Kidney glomerular epithelial cell (primary cell): ENCODE data around the gene TEX2.
"Not testable (repeated sequence)": the region's sequence is repeated elsewhere in the genome, so short reads cannot be mapped to it uniquely, and the experiment has no call there.

ENCODE experiments used
- DNase-seq: peaks from one replicate; lab custom pipeline; 2025; lab: John Stamatoyannopoulos, UW

TEX2 gene

DNA sequence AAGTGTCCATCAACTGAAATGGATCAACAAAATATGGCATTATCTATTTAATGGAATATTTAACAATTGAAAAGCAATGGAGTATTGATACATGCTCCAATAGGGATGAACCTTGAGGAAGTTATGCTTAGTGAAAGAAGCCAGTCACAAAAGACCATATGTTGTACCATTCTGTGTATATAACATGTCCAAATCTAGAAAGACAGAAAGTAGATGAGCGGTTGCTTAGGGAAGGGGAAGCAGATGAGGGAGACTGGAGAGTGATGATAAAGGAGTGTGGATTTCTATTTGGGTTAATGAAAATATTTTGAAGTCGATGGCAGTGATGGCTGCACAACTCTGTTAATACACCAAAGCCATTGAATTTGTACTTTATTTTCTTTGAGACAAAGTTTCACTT is 124.6 kb downstream of the TEX2 start:
- DNase-seq: no peak

DNA sequence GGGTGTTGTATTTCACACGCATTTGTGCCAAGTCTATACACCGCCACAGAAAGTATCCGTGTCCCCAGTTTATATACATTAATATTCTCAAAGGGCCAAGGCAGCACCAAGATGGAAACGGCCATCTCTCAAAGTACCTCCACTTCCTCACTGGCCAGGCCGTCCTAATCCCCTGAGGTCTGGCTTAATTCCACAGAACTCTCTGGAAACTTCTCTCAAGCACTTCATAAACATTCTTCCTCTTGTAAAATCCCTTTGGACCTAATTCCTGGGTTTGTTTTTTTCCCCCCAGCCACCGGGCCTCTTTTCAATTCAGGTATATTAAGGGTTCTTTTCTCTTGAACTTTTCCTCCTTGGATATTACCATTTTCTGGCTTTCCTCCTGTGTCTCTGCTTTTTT is 128.1 kb downstream of the TEX2 start:
- no peak for DNase-seq

DNA sequence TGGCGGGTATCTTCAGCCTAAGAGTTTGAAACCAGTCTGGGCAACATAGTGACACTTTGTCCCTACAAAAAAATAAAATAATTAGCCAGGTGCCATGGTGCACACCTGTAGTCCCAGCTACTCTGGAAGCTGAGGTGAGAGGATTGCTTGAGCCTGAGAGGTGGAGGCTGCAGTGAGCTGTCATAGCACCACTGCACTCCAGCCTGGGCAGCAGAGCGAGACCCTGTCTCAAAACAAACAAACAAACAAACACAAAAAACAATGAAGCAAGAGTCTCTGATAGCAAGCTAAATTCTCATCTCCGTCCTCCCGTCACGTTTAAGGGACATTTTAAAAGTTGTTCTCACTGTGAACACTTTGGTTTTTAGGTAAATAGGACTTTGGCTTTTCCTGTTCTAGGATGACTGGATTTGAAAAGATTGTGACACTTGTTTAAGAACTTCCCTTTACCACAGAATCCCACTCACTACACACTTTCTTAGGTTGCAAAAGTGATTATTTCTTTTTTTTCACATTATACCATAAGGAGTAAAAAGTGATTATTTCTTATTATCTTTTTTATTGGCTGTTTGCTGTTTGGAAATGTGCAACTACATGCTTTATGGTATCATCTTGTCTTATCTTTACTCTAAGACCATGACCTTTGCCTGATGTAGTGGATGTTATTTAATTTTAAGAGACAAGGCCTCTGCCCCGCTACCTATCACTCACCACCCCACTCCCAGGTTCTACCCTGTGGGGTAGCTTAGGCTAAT is 128.7 kb downstream of the TEX2 start:
- DNase-seq: no peak

DNA sequence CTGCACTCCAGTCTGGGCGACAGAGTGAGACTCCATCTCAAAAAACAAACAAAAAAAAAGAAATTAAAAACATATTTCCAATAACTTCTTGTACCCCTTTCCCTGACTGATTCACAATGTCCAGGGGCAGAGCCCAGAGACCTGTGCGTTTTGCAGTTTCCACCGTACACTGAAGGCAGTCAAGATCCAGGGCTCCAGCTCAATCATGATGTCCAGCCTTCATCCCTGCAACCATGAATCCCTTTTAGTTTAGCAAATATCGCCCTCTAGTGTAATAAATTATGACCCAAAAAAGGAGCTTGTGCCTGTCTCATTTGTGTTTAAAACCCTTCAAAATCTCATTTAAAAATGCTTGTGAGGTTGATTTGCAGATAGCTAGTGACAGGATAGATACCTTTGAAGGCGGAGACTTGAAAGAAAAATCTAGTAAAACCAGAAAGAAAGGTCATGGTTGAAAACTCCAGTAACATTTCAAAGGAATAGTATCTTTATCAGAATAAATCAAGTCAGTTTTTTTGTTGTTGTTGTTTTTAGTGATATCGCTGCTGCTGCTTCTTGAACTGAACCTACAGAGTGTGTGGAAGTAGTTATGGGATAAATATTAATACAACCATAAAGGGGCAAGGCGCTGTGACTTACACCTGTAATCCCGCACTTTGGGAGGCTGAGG is 129.4 kb downstream of the TEX2 start:
- peak; percentile 77 for DNase-seq

DNA sequence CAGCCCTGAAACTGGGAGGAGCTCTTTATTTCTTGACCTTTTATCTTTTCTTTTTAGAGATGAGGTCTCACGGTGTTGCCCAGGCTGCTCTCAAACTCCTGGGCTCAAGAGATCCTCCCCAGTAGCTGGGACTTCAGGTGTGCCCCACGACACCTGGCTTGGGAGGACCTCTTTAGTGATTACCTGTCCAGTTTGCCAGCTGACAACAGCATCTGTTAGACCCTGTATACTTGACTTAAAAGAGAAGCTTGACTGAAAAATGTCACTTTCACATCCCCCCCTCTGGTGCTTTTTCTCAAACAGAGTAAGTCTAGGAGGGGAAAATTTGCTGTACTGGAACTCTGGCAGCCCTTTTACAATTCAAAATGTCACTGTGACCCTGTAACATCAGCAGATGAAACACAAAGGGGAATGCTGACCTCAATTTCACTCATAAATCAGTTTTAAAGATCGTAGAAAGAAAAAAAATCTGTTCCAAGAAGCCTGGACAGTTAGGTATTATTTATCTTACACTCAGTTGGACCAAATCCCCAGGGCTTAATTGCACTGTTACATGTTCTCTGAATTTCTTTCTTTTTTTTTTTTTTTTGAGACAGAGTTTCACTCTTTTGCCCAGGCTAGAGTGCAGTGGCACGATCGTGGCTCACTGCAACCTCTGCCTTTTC is 131.3 kb downstream of the TEX2 start:
- no peak for DNase-seq

DNA sequence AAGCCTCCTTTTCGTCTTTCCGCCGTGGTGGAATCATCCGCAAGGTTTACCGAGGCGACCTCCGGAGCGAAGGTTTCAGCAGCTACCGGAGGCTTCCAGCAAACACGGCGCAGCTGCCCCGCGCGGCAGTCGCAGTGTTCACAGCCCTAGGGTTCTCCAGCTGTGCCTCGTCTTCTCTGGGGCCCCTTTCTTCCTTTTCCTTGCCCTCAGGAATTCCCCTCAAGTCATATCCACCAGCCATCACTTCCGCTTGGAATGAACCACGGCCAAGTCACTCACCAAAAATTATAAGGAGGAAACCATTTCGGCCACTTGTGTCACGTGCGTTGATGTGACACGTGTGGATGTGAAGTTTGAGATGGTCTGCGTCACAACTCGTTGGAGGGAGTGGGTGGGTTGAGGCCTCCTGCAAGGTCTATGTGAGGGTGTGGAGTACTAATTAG is 132.5 kb downstream of the TEX2 start:
- DNase-seq: no peak

DNA sequence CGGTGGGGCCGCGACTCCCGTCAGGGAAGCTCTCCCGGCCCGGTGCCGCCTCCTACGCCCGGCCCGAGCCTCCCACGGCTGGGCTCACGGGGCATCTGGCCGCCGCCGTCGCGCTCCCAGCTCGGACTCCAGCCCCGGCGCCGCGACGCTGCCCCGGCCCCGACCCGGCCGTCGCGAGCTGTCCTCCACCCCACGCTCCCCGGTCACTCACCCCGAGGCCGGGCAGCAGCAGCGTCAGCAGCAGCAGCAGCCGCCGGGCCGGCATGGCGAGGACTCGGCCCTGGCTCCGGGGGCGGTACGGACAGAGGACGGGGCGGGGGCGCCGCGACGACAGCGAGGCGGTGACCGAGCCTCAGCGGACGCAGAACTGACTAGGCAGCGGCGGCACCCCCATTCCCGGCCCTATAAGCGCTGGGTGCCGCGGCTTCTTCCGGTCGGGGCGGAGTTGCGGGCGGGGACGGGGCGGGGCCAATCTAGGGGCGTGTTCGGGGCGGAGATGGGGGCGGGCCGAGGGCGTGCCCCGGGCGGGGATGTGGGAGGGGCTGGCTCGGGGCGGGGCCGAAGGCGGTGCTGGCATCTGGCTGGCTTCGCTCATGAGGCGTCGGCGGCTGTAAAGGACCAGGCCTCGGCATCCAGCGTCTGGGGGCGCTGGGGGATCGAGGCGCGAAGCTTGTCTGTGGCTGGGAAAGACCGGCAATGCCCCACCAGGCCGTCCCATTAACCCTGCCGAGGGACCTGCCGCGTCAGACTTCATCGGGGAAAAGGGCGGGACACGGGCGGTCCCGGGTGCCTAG is 133.1 kb downstream of the TEX2 start, which contains the start of gene ERN1:
Gene ERN1 (minus strand): TSS at position 380 of the 794 bp plus-strand sequence. CDS start 115 bp downstream, at position 265.
- DNase-seq: peak; percentile 78

DNA sequence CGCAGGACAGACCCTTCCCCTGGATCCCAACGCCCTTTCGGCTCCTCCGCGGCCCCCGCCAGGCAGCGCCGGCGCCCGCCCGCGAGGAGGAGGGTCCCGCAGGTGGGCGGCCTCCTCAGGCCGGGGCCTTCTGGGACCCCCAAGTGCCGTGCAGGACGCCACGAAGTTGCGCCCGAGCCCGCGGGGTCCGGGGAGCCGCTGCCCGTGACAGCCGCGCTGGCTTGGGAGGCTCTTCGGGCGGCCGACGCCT is 133.6 kb downstream of the TEX2 start:
- DNase-seq: no peak

DNA sequence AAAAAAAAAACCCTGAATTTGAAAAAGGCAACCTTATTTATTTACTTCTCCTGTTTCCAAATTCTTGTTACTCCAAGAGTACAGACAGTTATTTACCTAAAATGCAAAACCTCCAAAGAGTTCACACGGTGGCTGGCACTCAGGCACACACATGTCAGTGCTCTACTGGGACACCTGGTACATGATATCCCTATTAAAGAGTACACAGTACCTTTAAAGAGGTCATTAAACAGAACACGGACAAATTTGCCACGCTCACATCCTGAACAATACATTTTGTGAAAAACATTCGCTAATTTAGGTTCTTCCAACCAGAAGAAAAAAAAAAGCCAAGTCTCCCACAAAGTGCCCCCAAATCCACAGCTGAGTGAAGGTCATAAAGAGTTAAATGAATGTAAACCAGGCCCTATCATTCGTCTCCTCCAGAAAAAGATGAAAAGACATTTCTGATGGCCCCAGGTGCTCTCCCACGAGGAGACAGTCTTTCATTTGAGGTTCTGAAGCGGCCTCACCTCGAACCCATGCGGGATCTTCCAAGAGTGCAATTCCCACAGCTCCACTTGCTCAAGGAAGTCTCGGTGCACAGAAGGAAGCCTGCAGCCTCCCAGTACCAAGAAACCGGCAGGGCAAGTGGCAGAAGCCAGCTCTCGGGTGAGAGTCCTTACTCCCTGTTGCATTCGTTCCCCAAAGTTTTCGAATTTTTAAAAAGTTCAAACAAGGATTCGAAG is 134.1 kb downstream of the TEX2 start:
- DNase-seq: no peak

DNA sequence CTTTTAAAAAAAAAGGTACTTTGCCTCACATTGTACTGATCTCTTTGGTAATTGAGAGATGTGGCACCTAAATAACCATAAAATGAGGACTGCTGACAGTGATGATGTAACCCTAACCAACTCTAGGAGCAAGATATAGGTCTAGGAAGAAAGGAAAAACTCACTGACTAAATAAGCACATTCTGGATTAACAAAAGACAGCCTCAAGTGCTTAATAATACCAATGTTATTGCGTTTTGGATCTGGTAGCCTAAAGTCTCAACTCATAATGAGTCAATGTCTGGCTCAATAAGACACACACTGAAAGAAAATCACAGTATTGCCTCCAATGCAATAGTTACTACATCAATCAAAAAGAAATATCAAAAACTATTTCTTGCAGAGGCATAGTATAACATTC is 136.1 kb downstream of the TEX2 start:
- DNase-seq: no peak

DNA sequence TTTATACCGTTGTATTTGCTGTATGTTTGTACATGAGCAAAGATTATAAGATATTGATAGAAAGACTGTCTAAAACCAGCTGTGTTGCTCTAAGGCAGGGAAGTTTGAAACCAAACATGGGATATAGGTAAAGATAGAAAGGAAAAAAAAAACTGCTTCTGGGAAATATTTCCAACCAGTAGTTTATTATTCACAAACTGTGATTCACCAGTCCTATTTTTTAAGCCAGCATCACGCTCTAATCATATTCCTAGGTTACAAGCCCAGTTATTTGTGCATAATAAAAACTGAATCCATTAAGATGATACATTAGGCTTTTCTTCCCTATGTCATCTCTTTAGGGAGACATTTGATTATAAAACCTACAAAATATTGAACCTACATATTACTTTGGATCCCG is 137.1 kb downstream of the TEX2 start:
- no peak for DNase-seq

DNA sequence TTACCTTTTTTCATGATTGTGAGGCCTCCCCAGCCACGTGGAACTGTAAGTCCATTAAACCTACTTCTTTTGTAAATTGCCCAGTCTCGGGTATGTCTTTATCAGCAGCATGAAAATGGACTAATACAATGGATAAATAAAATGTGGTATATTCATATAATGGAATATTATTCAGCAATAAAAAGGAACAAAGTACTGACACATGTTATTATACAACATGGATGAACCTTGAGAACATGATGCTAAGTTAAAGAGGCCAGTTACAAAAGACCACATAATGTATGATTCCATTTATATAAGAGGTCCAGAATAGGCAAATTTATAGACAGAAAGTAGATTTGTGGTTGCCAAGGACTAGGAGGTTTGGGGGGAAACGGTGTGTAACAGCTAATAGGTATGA is 138.5 kb downstream of the TEX2 start:
- DNase-seq: no peak

DNA sequence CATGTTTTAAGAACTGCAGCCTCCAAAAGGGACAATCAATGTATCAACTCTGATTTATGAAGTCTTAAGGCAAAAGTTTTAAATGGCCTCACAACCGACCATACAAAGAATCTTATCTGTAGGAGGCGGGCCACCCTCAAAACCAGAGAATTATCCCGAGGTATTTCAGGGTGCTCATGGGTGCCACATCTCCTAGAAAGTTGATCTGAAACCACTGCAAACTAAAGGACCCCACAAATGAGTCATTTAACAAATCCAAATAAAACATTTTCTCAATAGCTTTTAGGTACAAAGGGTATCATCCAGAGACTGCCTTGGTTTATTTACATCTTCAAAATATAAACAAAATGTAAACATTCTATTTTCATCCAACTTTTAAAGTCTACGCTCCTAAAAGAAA is 139.9 kb downstream of the TEX2 start:
- DNase-seq: no peak

DNA sequence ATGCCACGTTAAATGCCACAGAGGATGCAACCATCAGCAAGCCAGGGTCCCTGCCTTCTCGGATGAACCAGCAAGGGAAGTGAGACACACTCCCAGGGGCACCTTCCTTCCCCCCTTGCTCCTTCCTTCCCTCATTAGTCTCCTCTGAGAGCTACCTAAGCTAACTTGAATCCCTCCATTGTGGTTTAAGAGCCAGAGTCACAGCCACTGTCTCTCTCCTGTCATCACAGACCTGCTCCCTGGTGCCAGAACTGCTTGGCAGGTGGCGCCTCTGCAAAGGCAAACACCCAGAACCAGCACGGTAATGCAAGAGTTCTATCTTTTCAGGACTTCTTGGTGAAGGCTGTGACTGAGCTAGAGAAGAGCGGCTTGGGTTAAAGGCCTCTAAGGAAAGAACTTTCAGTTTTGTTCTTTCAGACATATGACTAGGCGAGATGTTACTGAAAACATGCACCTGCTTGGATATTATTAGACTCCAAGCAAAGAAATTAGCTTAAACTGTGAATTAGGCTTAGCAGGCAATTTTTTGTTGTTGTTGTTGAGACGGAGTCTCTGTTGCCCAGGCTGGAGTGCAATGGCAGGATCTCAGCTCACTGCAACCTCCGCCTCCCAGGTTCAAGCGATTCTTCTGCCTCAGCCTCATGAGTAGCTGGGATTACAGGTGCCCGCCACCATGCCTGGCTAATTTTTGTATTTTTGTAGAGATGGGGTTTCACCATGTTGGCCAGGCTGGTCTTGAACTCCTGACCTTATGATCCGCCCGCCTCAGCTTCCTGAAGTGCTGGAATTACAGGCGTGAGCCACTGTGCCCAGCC is 141.9 kb downstream of the TEX2 start:
- not testable (repeated sequence) for DNase-seq

DNA sequence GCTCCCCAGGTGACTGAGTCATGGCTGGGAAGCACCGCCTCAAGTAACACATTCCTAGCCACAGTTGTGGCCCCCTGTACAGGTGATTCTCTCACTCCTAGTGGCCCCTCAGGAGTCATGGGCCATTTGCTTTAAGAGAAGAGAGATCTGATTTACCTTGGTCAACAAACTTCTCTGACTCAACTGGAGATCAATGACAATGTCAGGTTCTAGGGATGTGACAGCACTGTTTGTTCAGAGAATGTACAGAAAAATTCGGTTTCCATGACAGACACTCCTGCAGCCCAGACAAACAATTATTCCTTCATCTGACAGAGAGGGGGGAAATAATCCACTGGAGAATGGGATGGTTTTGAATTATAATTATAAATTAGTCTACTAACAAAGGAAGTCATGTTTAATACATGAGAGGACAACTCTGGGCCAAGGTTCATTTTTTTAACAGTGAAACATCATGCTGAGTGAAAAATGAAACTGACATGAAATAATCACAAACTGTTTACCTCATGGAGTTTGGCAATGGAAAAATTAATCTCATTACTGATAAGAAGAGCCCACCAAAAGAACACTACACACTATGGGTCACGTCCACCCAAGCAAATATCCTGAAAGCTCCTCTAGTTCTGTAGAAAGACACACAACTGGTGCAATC is 142.8 kb downstream of the TEX2 start:
- no peak for DNase-seq

DNA sequence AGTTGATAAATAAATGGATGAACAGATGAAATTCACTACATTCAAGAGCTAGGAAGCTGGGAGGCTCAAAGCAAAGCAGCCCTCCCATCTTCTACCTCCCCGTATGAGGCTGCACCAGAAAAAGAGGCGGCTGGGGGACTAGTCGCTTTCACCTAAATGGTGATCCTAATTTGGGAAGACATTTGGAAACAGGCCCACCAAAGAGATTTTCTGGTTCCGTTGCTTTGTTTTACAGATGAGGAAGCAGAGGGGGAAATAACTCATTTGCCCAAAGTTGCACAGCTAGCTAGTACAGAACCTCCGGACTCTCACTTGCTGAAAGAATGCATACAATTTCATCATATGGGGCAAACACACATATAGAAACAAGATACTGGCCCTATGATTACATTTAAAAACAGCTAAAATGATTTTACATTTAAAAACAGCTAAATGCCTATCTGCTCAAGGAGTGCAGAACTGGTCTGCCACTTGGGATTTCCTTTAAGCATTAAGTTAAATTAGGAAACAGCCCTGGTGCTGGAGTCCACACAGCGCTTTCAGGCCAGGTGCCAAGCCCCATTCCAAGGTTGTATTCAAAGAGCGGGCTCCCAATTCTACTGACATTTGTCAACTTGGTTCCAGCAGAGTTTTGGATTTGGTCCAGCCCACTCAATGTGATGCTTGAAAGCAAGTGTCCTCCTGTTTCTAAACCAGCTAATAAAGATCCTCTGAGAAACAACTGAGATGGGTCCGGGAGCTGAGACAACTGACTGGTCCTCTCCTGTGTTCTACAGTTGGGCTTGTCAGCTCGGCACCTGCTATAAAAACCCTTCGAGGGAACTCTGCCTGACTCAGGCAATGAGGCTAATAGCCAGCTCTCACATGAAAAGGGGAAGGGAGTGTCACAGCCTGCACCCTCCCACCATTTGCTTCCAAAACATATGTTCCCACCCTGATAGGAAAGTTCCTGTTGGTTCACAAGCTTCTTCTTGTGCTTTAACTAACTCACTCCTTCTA is 144.8 kb downstream of the TEX2 start:
- DNase-seq: no peak

DNA sequence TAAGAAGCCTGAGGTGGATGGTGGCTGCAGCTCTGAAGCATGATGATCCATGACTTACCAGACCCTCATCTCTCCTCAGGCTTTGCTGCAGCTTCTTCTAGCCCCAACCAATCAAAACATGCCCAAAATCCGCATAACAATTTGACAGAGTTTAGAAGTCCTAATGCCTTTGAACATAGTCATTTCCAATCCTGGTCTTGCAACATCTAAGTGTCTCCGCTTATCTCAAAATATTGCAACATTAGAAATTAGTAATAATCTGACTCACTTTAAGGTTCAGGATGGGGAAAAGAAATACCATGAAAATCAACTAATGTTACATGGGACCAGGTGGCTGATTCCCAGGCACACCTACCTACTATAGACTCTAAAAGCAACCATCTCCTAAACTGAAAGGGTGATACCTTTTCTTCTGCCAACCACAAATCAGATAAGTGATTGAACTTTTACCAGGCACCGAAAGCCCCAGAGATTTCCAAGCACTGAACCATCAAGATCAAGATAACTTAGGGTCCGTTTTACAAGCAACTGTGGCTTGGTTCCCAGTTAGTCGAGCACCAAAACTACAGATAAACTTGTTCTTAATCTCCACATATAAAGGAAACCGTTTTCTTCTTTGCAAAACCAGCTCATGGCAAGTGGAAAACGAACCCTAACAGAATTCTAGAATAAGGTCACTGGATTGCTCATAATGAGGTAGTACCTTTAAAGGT is 147.1 kb downstream of the TEX2 start:
- no peak for DNase-seq

DNA sequence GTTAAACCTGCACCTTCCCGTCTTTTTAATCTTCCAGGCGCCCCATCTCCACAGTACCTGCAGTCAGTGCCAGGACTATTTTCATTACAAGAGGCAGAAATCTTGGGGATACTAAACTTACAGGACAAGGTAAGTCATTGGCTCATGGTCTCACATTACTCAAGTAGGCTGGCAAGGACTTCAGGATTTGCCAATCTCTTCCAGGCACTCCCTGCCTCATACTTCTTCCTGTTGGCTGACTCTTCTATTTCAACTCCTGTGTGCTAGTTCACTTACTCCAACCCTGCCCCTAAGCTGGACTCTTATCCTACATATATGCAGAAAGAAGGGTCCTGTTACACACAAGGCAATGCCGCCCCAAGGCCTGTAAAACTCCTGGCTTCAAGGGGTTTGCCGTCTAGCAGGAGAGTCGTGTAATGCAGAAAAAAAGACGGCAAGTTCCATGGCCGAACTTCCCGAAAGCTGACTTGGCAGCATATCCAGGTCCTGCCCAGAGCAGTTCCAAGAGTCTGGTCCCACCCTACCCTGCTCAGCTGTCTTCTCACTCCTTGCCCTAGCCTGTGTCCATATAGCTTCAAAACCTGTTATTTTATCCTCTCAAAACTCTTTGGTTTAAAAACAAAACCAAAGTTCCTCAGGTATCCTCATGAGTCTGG is 147.9 kb downstream of the TEX2 start:
- DNase-seq: no peak
